SHP77 treated with DMSO at 0.1 percent for 48 hours (cell line): ENCODE results near the gene LRP8.

Source experiments
- DNase-seq: peaks from one replicate; lab custom pipeline; 2025; lab: John Stamatoyannopoulos, UW

Gene LRP8

GRCh38 chr1:53359225-53359933, 31.5 kb upstream of the LRP8 start:
- no peak for DNase-seq

GRCh38 chr1:53356637-53357036, 28.8 kb upstream of the LRP8 start:
- no peak for DNase-seq

- DNase-seq = no peak
These were observed 26.2 kb upstream of the LRP8 start for GRCh38 chr1:53354119-53354518.

DNA sequence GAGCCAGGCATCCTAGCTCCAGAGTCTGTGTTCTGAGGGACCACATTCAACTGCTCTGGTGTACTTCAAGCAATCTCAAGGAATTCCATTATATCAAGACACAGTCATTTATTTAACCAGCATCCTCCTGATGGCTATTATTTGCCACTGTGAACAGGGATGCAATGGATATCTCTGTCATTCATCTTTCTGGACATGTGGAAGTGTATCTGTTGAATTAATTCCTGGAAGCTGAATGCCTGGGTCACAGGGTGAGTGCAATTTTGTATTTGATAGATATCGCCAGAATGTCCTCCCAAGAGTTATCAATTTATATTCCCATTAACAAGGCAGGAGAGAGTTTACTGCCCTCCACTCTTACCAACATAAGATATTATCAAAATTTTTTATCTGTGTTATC, 24.7 kb upstream of the LRP8 start:
- DNase-seq = no peak

- no peak for DNase-seq
These were observed 23.2 kb upstream of the LRP8 start for GRCh38 chr1:53350853-53351767.

GRCh38 chr1:53349968-53350852, 22.3 kb upstream of the LRP8 start:
- DNase-seq = no peak

DNA sequence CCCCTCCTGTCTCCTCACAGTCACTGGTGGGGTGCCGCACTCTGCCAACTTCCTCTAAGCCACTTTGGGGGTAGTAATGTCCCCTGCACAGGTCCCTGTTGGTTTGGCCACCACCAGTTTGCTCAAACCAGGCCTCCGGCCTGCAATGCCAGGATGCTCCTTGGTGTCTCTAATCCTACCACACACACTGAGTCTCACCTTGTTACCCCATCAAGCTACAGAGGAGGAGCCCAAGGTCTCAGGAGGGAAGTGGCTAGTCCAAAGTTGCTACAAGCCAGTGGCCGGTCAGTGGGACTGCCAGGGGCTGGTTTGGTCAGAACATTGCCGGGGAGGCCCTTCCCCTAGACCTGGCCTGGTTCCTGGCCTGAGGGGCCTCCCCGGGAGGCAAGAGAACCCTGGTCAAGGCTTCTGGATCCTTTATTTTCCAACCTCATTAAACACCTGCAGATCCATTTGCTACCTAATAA, 21.5 kb upstream of the LRP8 start:
- no peak for DNase-seq

DNA sequence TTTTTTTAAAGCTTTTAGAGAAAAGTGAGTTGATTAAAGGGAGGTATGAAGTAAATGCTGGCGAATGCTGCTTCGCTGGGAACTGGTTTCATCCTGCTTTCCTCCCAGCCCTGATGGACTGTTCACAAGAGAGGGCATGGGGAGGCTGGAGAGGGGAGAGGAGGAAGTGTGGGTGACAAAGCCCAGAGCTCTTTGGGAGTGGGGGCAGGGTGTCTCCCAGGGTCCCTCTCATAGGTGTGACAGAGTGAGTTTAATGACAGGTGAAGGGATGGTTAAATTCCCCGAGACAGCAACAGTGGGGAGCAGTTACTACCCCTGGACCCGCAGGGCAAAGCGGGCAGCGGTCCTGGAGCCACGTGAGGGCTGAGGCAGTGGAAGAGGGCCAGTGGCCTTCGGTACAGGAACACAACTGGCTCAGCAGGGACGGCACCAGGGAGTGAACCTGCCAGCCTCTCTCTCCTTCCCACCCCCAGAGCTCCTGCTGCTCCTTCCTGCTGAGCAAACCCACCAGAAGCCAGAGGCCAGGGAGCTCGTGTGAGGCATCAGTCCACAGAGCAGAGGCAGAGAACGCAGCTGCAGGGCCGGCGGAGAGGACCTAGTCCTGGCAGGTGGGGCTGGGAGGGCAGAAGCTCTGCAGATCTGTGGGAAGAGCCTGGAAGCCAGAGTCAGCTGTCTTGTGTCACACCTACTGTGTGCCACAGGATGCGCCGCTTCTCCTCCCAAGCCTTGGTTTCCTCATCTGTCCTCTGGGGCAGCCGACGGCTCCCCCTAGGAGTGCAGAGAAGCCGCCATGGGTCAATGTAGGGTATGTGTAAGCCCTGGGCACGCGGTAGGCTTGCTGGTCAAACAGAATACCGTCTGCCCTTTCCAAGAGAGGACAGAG, 20.9 kb upstream of the LRP8 start:
- no peak for DNase-seq

DNA sequence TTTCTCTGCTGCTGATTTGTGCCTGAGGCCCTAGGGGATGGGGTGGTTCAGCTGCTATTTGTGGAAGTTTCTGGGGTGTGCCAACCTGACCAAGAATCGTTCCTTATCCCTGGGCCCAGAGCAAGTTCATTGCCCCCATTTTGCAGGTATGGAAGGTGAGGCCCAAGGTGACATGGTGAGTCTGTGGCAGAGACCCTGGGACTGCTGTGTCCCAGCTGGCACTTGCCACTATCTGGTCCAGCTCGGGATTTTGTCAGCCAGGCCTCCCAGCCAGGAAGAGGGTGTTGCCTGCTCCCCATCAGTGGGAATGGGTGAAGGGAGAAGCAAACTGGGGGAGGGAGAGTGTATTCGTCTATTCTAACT, 18.9 kb upstream of the LRP8 start:
- DNase-seq = no peak

- no peak for DNase-seq
These were observed 18.3 kb upstream of the LRP8 start for GRCh38 chr1:53345996-53346813.

GRCh38 chr1:53344921-53345838, 17.3 kb upstream of the LRP8 start:
- DNase-seq = no peak

- DNase-seq = no peak
These were observed 16.2 kb upstream of the LRP8 start for GRCh38 chr1:53343831-53344668.

GRCh38 chr1:53342735-53343470, 15.0 kb upstream of the LRP8 start:
- no peak for DNase-seq

GRCh38 chr1:53341961-53342707, 14.3 kb upstream of the LRP8 start:
- no peak for DNase-seq

DNA sequence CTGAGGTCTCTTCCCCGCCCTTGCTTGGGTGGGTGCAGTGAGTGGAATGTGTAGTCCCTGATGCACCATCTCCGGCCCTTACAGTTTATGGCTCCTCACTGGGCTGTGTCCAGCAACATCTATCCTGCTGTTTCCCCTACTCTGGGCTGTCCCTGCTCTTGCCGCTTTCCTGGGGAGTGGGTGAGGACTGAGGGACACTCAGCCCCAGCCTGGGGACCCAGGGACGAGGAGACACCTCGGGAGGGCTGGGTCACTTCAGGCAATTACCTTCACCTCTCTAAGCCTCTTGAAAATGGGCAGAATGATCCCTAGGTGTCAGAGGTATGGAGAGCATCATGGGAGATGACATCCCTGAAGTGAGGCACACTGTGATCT, 13.6 kb upstream of the LRP8 start:
- DNase-seq = no peak

- DNase-seq = no peak
These were observed 13.0 kb upstream of the LRP8 start for GRCh38 chr1:53340660-53341520.
